GM21515 (cell line): ENCODE measurements around the gene LRRC8D.
"Not testable (repeated sequence)": the region's sequence is repeated elsewhere in the genome, so short reads cannot be mapped to it uniquely, and the experiment has no call there.

ENCODE experiments used
- ATAC-seq: cut with Tn5 transposase; IDR thresholded peaks from one replicate; pipeline ENCODE4 v1.9.1; 2021; ENCODE audit not compliant: unreplicated experiment

The LRRC8D gene

GRCh38 chr1:89820422-89821321, at the start of gene LRRC8D:
TSS of gene LRRC8D (plus strand) at chr1:89821032. CDS start at chr1:89933069, 112,037 bp downstream.
- peak; percentile 72 for ATAC-seq

- ATAC-seq, result no peak
Observed at GRCh38 chr1:89771991-89772560, 48.8 kb upstream of the LRRC8D start.

- ATAC-seq, result not testable (repeated sequence)
Observed at GRCh38 chr1:89776104-89776503, 44.7 kb upstream of the LRRC8D start.

- ATAC-seq, result not testable (repeated sequence)
Observed at GRCh38 chr1:89777271-89777670, 43.6 kb upstream of the LRRC8D start.

- ATAC-seq, result no peak
Observed at GRCh38 chr1:89779151-89779940, 41.5 kb upstream of the LRRC8D start.

- no peak for ATAC-seq
Observed at GRCh38 chr1:89780721-89781120, 40.1 kb upstream of the LRRC8D start.

- ATAC-seq, result peak; percentile 81
Observed at GRCh38 chr1:89781494-89782126, 39.2 kb upstream of the LRRC8D start.

- ATAC-seq, result no peak
Observed at GRCh38 chr1:89786628-89787214, 34.1 kb upstream of the LRRC8D start.

- ATAC-seq, result no peak
Observed at GRCh38 chr1:89790592-89790991, 30.2 kb upstream of the LRRC8D start.

GRCh38 chr1:89791064-89791726, 29.6 kb upstream of the LRRC8D start:
- no peak for ATAC-seq

- no peak for ATAC-seq
Observed at GRCh38 chr1:89794406-89794805, 26.4 kb upstream of the LRRC8D start.

- ATAC-seq, result not testable (repeated sequence)
Observed at GRCh38 chr1:89795571-89795970, 25.3 kb upstream of the LRRC8D start.

- not testable (repeated sequence) for ATAC-seq
Observed at GRCh38 chr1:89797876-89798275, 23.0 kb upstream of the LRRC8D start.

- ATAC-seq, result no peak
Observed at GRCh38 chr1:89799495-89799894, 21.3 kb upstream of the LRRC8D start.

GRCh38 chr1:89800022-89800655, 20.7 kb upstream of the LRRC8D start:
- no peak for ATAC-seq

GRCh38 chr1:89800718-89801117, 20.1 kb upstream of the LRRC8D start:
- ATAC-seq, result no peak

GRCh38 chr1:89802051-89802450, 18.8 kb upstream of the LRRC8D start:
- ATAC-seq, result no peak

GRCh38 chr1:89802841-89803240, 18.0 kb upstream of the LRRC8D start:
- ATAC-seq, result no peak

GRCh38 chr1:89804642-89805237, 16.1 kb upstream of the LRRC8D start:
- peak; percentile 93 for ATAC-seq
